ENCODE data around the gene P3H2.
A peak's percentile ranks its signal among the peaks of the same experiment; 100 is the strongest.

P3H2 gene

DNA sequence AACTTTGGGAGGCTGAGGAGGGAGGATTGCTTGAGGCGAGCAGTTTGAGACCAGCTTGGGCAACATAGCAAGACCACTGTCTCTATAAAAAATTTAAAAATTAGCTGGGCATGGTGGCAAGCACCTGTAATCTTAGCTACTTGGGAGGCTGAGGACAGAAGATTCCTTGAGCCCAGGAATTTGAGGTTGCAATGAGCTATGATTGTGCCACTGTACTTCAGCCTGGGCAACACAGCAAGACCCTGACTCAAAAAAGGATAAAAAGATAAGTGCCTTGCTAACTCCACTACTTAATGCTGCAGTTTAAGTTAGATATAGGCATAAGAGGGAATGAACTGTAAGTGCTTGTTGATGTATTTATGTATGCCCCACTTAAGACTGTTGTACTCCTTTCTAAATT is 102.2 kb downstream of the P3H2 start:
- no peak for ATAC-seq
- no peak for TF ChIP-seq CSDC2 (CRISPR knock-in tag; IDR thresholded peaks at IDR 0.05)
- no peak for TF ChIP-seq BACH2 (CRISPR knock-in tag; IDR thresholded peaks at IDR 0.05; ENCODE audit: borderline replicate concordance)

DNA sequence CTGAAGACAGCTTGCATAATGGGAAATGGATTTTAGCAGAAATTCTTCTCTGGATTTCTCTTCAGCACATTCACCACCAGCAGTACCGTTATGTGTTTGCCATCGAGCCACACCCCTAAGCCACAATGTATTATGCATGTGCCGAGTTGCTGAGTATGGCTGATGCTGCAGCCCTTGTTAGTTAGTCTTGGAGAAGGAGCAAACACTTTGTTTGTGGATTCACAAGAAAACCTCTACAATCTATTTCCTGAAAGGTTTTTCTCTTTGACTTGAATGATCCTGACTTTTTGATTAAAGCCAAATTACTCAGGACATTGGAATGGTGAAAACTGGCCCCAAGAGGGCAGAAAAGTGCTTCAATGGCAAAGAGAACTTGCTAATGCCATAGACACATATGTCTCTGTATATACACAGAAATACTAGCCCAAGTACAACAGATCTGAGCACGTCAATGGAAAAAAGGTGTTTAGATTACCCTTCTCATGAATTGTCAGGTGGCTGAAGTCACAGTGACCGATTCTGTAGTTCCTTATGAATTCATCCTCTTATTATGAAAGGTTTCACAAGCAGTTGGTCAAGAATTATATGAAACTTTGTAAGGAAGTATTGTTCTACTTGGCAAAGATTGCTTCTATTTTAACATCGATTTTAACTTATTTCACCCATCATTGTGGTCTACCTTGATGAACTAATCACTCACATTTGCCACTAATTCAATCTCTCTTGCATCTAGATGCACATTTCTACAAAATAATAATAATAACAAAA is 103.0 kb downstream of the P3H2 start:
- peak; percentile 95 for ATAC-seq
- TF ChIP-seq ZNF565 (CRISPR knock-in tag; conservative IDR thresholded peaks at IDR 0.05; ENCODE audit: low read depth) (no peak), ISL1 (CRISPR knock-in tag; IDR thresholded peaks at IDR 0.05) (no peak), TCF4 (CRISPR knock-in tag; IDR thresholded peaks at IDR 0.05; ENCODE audit: borderline replicate concordance) (no peak), BACH2 (CRISPR knock-in tag; IDR thresholded peaks at IDR 0.05; ENCODE audit: borderline replicate concordance) (no peak), OSR1 (CRISPR knock-in tag; IDR thresholded peaks at IDR 0.05) (no peak), ZNF70 (CRISPR knock-in tag; IDR thresholded peaks at IDR 0.05) (no peak), SNAI2 (CRISPR knock-in tag; IDR thresholded peaks at IDR 0.05) (no peak), ZFP3 (CRISPR knock-in tag; IDR thresholded peaks at IDR 0.05) (no peak), ZFP30 (CRISPR knock-in tag; IDR thresholded peaks at IDR 0.05) (no peak), ESRRG (CRISPR knock-in tag; IDR thresholded peaks at IDR 0.05) (no peak)
- TF ChIP-seq, protein P1, sequence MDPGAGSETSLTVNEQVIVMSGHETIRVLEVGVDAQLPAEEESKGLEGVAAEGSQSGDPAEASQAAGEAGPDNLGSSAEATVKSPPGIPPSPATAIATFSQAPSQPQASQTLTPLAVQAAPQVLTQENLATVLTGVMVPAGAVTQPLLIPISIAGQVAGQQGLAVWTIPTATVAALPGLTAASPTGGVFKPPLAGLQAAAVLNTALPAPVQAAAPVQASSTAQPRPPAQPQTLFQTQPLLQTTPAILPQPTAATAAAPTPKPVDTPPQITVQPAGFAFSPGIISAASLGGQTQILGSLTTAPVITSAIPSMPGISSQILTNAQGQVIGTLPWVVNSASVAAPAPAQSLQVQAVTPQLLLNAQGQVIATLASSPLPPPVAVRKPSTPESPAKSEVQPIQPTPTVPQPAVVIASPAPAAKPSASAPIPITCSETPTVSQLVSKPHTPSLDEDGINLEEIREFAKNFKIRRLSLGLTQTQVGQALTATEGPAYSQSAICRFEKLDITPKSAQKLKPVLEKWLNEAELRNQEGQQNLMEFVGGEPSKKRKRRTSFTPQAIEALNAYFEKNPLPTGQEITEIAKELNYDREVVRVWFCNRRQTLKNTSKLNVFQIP (CRISPR knock-in tag; IDR thresholded peaks at IDR 0.05; ENCODE audit: borderline replicate concordance, low read depth) = no peak
- TF ChIP-seq, protein P2, sequence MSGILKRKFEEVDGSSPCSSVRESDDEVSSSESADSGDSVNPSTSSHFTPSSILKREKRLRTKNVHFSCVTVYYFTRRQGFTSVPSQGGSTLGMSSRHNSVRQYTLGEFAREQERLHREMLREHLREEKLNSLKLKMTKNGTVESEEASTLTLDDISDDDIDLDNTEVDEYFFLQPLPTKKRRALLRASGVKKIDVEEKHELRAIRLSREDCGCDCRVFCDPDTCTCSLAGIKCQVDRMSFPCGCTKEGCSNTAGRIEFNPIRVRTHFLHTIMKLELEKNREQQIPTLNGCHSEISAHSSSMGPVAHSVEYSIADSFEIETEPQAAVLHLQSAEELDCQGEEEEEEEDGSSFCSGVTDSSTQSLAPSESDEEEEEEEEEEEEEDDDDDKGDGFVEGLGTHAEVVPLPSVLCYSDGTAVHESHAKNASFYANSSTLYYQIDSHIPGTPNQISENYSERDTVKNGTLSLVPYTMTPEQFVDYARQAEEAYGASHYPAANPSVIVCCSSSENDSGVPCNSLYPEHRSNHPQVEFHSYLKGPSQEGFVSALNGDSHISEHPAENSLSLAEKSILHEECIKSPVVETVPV (CRISPR knock-in tag; IDR thresholded peaks at IDR 0.05) = no peak
- TF ChIP-seq, protein P3, sequence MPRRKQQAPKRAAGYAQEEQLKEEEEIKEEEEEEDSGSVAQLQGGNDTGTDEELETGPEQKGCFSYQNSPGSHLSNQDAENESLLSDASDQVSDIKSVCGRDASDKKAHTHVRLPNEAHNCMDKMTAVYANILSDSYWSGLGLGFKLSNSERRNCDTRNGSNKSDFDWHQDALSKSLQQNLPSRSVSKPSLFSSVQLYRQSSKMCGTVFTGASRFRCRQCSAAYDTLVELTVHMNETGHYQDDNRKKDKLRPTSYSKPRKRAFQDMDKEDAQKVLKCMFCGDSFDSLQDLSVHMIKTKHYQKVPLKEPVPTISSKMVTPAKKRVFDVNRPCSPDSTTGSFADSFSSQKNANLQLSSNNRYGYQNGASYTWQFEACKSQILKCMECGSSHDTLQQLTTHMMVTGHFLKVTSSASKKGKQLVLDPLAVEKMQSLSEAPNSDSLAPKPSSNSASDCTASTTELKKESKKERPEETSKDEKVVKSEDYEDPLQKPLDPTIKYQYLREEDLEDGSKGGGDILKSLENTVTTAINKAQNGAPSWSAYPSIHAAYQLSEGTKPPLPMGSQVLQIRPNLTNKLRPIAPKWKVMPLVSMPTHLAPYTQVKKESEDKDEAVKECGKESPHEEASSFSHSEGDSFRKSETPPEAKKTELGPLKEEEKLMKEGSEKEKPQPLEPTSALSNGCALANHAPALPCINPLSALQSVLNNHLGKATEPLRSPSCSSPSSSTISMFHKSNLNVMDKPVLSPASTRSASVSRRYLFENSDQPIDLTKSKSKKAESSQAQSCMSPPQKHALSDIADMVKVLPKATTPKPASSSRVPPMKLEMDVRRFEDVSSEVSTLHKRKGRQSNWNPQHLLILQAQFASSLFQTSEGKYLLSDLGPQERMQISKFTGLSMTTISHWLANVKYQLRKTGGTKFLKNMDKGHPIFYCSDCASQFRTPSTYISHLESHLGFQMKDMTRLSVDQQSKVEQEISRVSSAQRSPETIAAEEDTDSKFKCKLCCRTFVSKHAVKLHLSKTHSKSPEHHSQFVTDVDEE (CRISPR knock-in tag; IDR thresholded peaks at IDR 0.05) = no peak

DNA sequence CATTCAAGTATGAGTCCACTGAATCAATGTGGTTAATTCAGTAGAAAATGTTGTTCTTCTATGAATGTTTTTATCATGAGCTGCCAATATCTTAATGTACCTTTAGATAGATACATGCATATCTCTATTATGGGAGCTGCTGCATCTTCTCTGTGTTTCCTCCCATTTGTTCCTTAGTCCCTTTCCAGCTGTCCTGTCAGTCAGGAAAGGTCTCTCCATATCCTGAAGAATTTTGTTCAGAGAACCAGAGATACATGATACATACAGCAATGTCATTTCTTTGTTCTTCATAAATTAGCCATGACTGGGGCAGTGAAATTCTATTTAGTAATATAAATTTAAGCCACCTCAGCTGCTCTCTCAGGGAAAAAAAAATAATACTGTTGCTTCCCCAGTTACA is 103.7 kb downstream of the P3H2 start:
- no peak for ATAC-seq
- TF ChIP-seq, protein P1 (CRISPR knock-in tag; IDR thresholded peaks at IDR 0.05; ENCODE audit: borderline replicate concordance, low read depth) = no peak
- no peak for TF ChIP-seq ZNF565 (CRISPR knock-in tag; conservative IDR thresholded peaks at IDR 0.05; ENCODE audit: low read depth)
- TF ChIP-seq ZNF8 (CRISPR knock-in tag; IDR thresholded peaks at IDR 0.05) = no peak
- no peak for TF ChIP-seq BACH2 (CRISPR knock-in tag; IDR thresholded peaks at IDR 0.05; ENCODE audit: borderline replicate concordance)
- no peak for TF ChIP-seq ISL1 (CRISPR knock-in tag; IDR thresholded peaks at IDR 0.05)
- TF ChIP-seq PPARA (CRISPR knock-in tag; IDR thresholded peaks at IDR 0.05; ENCODE audit: borderline replicate concordance) = no peak
- TF ChIP-seq GLIS3 (CRISPR knock-in tag; IDR thresholded peaks at IDR 0.05) = no peak
- no peak for TF ChIP-seq SNAI2 (CRISPR knock-in tag; IDR thresholded peaks at IDR 0.05)
- TF ChIP-seq ESRRG (CRISPR knock-in tag; IDR thresholded peaks at IDR 0.05) = no peak
- TF ChIP-seq, protein P4, sequence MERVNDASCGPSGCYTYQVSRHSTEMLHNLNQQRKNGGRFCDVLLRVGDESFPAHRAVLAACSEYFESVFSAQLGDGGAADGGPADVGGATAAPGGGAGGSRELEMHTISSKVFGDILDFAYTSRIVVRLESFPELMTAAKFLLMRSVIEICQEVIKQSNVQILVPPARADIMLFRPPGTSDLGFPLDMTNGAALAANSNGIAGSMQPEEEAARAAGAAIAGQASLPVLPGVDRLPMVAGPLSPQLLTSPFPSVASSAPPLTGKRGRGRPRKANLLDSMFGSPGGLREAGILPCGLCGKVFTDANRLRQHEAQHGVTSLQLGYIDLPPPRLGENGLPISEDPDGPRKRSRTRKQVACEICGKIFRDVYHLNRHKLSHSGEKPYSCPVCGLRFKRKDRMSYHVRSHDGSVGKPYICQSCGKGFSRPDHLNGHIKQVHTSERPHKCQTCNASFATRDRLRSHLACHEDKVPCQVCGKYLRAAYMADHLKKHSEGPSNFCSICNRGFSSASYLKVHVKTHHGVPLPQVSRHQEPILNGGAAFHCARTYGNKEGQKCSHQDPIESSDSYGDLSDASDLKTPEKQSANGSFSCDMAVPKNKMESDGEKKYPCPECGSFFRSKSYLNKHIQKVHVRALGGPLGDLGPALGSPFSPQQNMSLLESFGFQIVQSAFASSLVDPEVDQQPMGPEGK (CRISPR knock-in tag; IDR thresholded peaks at IDR 0.05; ENCODE audit: borderline replicate concordance) = no peak
- no peak for TF ChIP-seq ARNTL (CRISPR knock-in tag; IDR thresholded peaks at IDR 0.05; ENCODE audit: borderline replicate concordance, low read depth)
- no peak for TF ChIP-seq TOX (CRISPR knock-in tag; IDR thresholded peaks at IDR 0.05; ENCODE audit: borderline replicate concordance)
